ENCODE data around the gene TSEN34.
"Not testable (repeated sequence)": the region's sequence is repeated elsewhere in the genome, so short reads cannot be mapped to it uniquely, and the experiment has no call there.

TSEN34 gene

DNA sequence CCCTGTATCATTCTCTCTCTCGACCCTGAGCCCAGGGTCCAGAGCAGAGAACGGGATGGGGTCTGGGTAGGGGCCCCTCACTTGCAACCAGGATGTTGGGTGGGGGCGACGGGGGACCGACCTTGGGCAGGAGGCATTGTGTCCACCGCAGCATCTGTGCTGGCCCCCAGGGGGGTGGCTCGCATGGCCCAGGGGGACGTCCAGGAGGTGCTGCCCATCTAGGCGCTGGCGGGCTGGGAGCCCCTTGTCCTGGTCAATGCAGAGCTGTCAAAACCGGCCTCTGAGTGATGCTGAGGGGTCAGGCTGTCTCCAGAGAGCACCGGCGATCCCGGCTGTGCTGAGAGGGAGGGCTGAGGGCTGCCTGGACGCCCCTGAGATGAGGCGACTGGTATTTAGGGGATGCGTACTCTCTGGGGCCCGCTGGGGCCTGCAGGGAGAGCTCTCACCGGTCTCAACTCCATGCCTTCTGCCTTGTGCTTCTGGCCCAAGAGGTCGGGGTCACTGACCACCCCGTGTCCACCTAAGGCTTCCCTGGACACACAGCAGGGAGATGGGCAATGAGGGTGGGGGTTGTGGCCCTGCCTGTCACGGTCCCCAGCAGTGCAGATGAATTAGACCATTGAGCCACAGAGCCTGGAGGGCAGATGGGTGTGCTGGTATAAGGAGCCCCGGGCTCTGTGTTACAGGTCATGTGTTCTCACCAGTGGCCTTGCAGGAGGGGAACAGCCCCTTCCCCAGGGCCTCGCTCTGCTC, 18.1 kb downstream of the TSEN34 start:
- DNase-seq (ENCODE audit: low read depth in 2 of 2), result peak in 1 of 2 donors; percentile 23
- no peak overlapping the region for H3K4me3 ChIP-seq (replicated peaks in 1 of 2; ENCODE audit: low read depth in 2 of 2, low read length in 2 of 2)
- no peak for TF ChIP-seq CTCF (IDR thresholded peaks at IDR 0.05; ENCODE audit: low read depth, low read length)

GRCh38 chr19:54209811-54210494, 18.8 kb downstream of the TSEN34 start:
- no peak for TF ChIP-seq CTCF (IDR thresholded peaks at IDR 0.05; ENCODE audit: low read depth, low read length)
- H3K4me3 ChIP-seq (replicated peaks in 1 of 2; ENCODE audit: low read depth in 2 of 2, low read length in 2 of 2), result no peak overlapping the region
- DNase-seq (ENCODE audit: low read depth in 2 of 2), result peak; percentile 98 to 99

- DNase-seq (ENCODE audit: low read depth in 2 of 2), result no peak
- TF ChIP-seq CTCF (IDR thresholded peaks at IDR 0.05; ENCODE audit: low read depth, low read length), result no peak
- H3K4me3 ChIP-seq (replicated peaks in 1 of 2; ENCODE audit: low read depth in 2 of 2, low read length in 2 of 2), result no peak overlapping the region
Measured at GRCh38 chr19:54211235-54211634, 20.1 kb downstream of the TSEN34 start.

- not testable (repeated sequence) for H3K4me3 ChIP-seq (replicated peaks in 1 of 2; ENCODE audit: low read depth in 2 of 2, low read length in 2 of 2); DNase-seq (ENCODE audit: low read depth in 2 of 2)
Measured at GRCh38 chr19:54214217-54214616, 23.1 kb downstream of the TSEN34 start.

DNA sequence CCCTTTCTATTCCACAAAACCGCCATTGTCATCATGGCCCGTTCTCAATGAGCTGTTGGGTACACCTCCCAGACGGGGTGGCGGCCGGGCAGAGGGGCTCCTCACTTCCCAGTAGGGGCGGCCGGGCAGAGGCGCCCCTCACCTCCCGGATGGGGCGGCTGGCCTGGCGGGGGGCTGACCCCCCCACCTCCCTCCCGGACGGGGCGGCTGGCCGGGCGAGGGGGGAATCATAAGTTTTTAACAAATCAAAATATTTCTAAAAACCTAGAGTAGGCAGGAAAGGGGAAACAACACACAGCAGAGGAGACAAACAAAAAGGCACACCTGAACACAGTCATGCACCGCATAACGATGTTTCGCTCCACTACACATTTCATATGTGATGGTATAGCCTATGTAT, 23.6 kb downstream of the TSEN34 start:
- not testable (repeated sequence) for H3K4me3 ChIP-seq (replicated peaks in 1 of 2; ENCODE audit: low read depth in 2 of 2, low read length in 2 of 2); DNase-seq (ENCODE audit: low read depth in 2 of 2)

DNA sequence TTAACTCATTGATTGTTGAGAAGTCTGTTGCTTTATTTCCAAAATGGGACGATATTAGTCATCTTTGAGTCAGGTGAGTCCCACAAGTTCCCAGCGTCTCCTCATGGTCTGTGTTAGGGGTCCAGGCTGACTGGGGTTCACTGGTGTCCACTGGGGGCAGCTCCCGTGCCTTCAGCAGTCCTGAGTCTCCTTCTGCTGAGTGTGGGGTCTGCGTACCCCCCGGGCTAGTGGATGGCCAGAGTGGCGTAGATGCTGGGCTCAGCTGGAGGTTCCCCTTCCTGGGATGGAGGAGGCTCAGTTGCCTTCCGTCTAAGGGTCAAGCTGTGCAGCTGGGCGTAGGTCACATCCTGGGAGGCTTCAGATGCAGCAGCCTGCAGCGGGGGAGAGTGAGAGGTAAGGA, 25.8 kb downstream of the TSEN34 start:
- no peak overlapping the region for H3K4me3 ChIP-seq (replicated peaks in 1 of 2; ENCODE audit: low read depth in 2 of 2, low read length in 2 of 2)
- TF ChIP-seq CTCF (IDR thresholded peaks at IDR 0.05; ENCODE audit: low read depth, low read length), result no peak
- DNase-seq (ENCODE audit: low read depth in 2 of 2), result no peak

DNA sequence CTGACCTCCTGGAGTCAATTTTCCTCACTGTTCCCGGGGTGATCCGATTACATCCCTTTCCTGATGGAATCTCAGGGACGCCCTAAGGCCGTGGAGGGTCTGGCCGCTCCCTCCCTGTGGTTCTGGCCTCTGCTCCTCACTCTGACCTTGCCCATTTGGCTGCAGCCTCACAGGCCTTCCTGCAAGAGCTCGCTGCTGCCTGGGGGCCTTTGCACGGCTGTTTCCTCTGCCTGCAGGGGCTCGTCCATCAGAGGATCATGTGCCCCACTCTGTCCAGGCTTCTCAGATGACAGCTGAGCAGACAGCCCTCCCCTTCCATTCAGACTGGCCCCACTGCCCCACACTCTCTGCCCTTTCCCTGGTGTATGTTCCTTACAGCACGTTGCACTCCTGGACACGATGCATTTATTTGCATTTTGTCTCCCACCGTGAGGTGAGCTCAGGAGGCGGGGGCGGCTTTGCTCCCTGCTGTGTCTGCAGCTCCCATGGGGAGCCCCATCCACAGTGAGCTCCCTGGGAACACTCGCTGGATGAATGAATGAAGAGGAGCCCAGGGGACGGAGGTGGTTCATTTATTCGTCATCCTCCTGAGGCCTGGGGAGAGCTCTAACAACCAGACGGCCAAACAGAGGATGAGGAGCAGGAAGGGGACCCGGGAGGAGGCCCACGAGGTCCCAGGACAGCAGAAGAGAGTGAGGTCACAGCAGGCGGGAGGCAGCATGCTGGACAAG, 26.6 kb downstream of the TSEN34 start:
- DNase-seq (ENCODE audit: low read depth in 2 of 2), result not testable (repeated sequence)

DNA sequence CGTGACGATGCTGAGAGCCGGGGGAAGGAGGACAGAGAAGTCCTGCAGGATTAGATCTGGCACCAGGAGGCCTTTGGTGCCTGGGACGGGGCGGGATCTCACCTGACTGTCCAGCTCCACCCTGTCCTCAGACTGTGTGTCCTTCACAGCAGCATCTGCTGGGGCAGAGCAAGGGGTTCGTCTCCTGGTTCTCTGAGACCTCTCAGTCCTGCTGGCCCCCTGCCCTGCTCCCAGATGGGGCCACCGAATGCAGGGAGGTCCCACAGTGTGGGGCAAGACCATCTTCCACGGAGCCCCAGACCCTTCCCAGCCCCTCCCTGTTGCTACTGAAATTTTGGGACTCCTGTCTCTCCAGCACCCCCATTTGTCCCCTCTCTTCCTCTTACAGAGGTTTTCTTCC, 27.2 kb downstream of the TSEN34 start:
- H3K4me3 ChIP-seq (replicated peaks in 1 of 2; ENCODE audit: low read depth in 2 of 2, low read length in 2 of 2), result no peak overlapping the region
- TF ChIP-seq CTCF (IDR thresholded peaks at IDR 0.05; ENCODE audit: low read depth, low read length), result no peak
- no peak for DNase-seq (ENCODE audit: low read depth in 2 of 2)

More for the DNA sequence above, 26.6 kb downstream of the TSEN34 start:
- not testable (repeated sequence) for H3K4me3 ChIP-seq (replicated peaks in 1 of 2; ENCODE audit: low read depth in 2 of 2, low read length in 2 of 2)
